ENCODE results near the gene B3GAT1.

GRCh38 chr11:134412203-134413042, at the start of gene B3GAT1:
- TF ChIP-seq POLR2AphosphoS5 (IDR thresholded peaks at IDR 0.05) = no peak
- TF ChIP-seq CTCF (IDR thresholded peaks at IDR 0.05) = no peak
- TF ChIP-seq POLR2A (IDR thresholded peaks at IDR 0.05) = no peak
- TF ChIP-seq EP300 (IDR thresholded peaks at IDR 0.05) = no peak
